Natural killer cell (primary cell): Measurements from ENCODE around the gene PPEF1. TPM values are rescaled to one million over a fixed set of nuclear protein-coding genes. Genes with fewer than 3 reads are reported as not detected.

ENCODE experiments used
- ATAC-seq, 3 donors: fragments of 150-1000 bp in 2 of 3; fragments of 200-7000 bp in 1 of 3; cut with Tn5 transposase; 1 replicate in 1 of 3; 2 replicates in 2 of 3; pipeline ENCODE4 v1.10.0; 2021; ENCODE audit warnings: mild to moderate bottlenecking in 2 of 3, moderate library complexity in 2 of 3
- DNase-seq, 2 donors: peaks; one replicate each; pipeline versions ENCODE4 v3.0.0 to v3.0.0-alpha.2; 2013 to 2021; ENCODE audit warnings: mixed read lengths in 1 of 2
- H3K27ac ChIP-seq: one replicate; pipeline ENCODE4 v1.5.1; 2013; ENCODE audit warnings: mild to moderate bottlenecking, low read length
- H3K27me3 ChIP-seq: one replicate; pipeline ENCODE4 v1.6.1; 2013; ENCODE audit warnings: low read length; ENCODE audit not compliant: control insufficient read depth, insufficient read depth
- H3K36me3 ChIP-seq: one replicate; pipeline ENCODE4 v1.6.1; 2013; ENCODE audit warnings: low read length; ENCODE audit not compliant: control insufficient read depth, insufficient read depth
- H3K4me1 ChIP-seq: one replicate; pipeline ENCODE4 v1.6.1; 2013; ENCODE audit warnings: low read length; ENCODE audit not compliant: control insufficient read depth, insufficient read depth
- H3K4me3 ChIP-seq: one replicate; pipeline ENCODE4 v1.5.1; 2013; ENCODE audit warnings: low read length
- H3K9me3 ChIP-seq: one replicate; pipeline ENCODE4 v1.6.1; 2013; ENCODE audit warnings: low read length; ENCODE audit not compliant: control insufficient read depth, insufficient read depth
- H3K27ac Mint-ChIP-seq, 2 donors: one replicate each; pipeline ENCODE4 v1.8.0; 2022; ENCODE audit warnings: mild to moderate bottlenecking in 2 of 2, mixed read lengths in 2 of 2, moderate library complexity in 1 of 2
- H3K27me3 Mint-ChIP-seq, 2 donors: one replicate each; pipeline ENCODE4 v1.8.0; 2022; ENCODE audit warnings: low read depth in 2 of 2, mixed read lengths in 2 of 2
- H3K36me3 Mint-ChIP-seq: one replicate; pipeline ENCODE4 v1.8.0; 2022; ENCODE audit warnings: mixed read lengths
- H3K4me1 Mint-ChIP-seq, 2 donors: one replicate each; pipeline ENCODE4 v1.8.0; 2022; ENCODE audit warnings: mixed read lengths in 2 of 2
- H3K4me3 Mint-ChIP-seq: one replicate; pipeline ENCODE4 v1.8.0; 2022; ENCODE audit warnings: mild to moderate bottlenecking, moderate library complexity, mixed read lengths
- H3K9me3 Mint-ChIP-seq, 2 donors: one replicate each; pipeline ENCODE4 v1.8.0; 2022; ENCODE audit warnings: mixed read lengths in 2 of 2
- WGBS: methylation state at CpG from one replicate; pipeline ENCODE4 v1.1.7; 2013; ENCODE audit warnings: missing lambda C conversion rate; ENCODE audit not compliant: insufficient coverage; 5-methylcytosine and 5-hydroxymethylcytosine counted together
- intact Hi-C: fragments of 100-400 bp; cut with micrococcal nuclease; formaldehyde crosslinking; loops from one replicate; pipeline ENCODE4 v1.14.2; 2022
- total RNA-seq, 4 donors: library from RNA; stranded (reverse); fragments of 120-200 nt in 1 of 4; gene quantifications; one replicate each; pipeline versions ENCODE4 v1.2.3 to v1.2.4, GENCODE V29; 2013 to 2022
- TF ChIP-seq, protein P1 (sequence below): fragments of 200-600 bp; IDR thresholded peaks from one replicate; pipeline ENCODE4 v1.8.0; 2022; ENCODE audit warnings: antibody characterized with exemption

PPEF1 gene
- total RNA-seq, 3 donors from 2014 or later (not counting 1 experiment from before 2014, with no cell fraction given), result 0.49 to 1.9 TPM; not detected in 1

DNA sequence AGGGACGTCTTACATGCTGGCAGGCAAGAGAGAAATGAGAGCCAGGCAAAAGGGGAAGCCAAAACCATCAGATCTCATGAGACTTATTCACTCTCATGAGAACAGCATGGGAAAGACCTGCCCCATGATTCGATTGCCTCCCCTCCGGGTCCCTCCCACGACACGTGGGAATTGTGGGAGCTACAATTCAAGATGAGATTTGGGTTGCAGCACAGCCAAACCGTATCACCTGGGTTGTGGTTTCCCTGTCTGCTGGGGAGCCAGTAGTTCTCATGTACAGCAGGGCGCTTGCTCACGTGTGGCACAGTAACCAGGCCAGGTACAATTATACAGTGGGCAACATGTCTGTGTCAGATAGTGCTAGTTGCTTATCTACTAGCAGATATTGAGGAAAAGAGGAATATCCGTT, 24.5 kb upstream of the PPEF1 start:
- Mint-ChIP-seq H3K36me3 (no peaks in the 10 kb centered on the region), H3K9me3 (no peaks in the 10 kb centered on the region), H3K27ac (no peak overlapping the region), H3K27me3 (peaks cover 3 to 5% of the 10 kb centered on the region in 2 donors), H3K4me3 (no peak overlapping the region), H3K4me1 (peaks cover 0 to 6% of the 10 kb centered on the region in 2 donors)
- Histone ChIP-seq H3K4me3 (no peak overlapping the region), H3K27ac (no peak overlapping the region), H3K36me3 (no peaks in the 10 kb centered on the region), H3K4me1 (no peaks in the 10 kb centered on the region), H3K9me3 (no peaks in the 10 kb centered on the region), H3K27me3 (no peaks in the 10 kb centered on the region)
- WGBS, result 58% methylated on average over 7 of the region's 9 CpGs
- no peak for ATAC-seq
- DNase-seq, result no peak
- TF ChIP-seq, protein P1, sequence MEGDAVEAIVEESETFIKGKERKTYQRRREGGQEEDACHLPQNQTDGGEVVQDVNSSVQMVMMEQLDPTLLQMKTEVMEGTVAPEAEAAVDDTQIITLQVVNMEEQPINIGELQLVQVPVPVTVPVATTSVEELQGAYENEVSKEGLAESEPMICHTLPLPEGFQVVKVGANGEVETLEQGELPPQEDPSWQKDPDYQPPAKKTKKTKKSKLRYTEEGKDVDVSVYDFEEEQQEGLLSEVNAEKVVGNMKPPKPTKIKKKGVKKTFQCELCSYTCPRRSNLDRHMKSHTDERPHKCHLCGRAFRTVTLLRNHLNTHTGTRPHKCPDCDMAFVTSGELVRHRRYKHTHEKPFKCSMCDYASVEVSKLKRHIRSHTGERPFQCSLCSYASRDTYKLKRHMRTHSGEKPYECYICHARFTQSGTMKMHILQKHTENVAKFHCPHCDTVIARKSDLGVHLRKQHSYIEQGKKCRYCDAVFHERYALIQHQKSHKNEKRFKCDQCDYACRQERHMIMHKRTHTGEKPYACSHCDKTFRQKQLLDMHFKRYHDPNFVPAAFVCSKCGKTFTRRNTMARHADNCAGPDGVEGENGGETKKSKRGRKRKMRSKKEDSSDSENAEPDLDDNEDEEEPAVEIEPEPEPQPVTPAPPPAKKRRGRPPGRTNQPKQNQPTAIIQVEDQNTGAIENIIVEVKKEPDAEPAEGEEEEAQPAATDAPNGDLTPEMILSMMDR, result no peak
- intact Hi-C loops, result no loop called here

DNA sequence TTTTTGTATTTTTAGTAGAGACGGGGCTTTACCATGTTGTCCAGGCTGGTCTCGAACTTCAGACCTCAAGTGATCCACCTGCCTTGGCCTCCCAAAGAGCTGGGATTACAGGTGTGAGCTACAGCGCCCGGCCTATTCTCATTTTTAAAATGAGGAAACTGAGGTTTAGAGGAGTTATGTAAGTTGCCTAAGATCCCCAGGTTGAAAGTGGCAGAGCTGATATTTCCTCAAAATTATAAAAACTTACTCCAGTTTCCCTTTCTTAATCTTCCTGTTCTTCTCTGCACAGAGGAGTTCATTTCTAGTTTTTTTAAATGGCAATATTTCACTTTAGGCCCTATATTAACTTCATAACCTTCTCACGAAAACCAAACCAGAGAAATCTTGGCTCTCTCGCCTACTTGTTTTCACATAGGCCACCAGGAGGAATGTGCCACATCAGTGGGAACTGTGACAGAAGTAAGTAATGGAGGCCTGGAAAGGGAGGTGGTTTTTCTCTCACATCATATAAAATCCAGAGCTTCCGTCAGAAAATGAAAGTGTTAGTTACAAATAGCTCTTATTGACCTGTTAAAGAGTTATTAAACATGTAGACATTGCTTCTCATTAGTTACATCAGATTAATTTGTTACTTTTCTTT, 19.5 kb upstream of the PPEF1 start:
- no peaks in the 10 kb centered on the region for H3K36me3 Mint-ChIP-seq
- Histone ChIP-seq H3K4me1 (no peaks in the 10 kb centered on the region), H3K4me3 (no peak overlapping the region), H3K27ac (no peak overlapping the region), H3K36me3 (no peaks in the 10 kb centered on the region), H3K9me3 (no peaks in the 10 kb centered on the region), H3K27me3 (no peaks in the 10 kb centered on the region)
- TF ChIP-seq, protein P1, result no peak
- WGBS, result 88% methylated on average over 4 of the region's 7 CpGs
- peaks cover 0 to 3% of the 10 kb centered on the region in 2 donors for H3K27me3 Mint-ChIP-seq
- H3K27ac Mint-ChIP-seq, result no peak overlapping the region
- H3K4me1 Mint-ChIP-seq, result no peaks in the 10 kb centered on the region
- no peak for ATAC-seq
- no peak overlapping the region for H3K4me3 Mint-ChIP-seq
- intact Hi-C loops, result no loop called here
- no peaks in the 10 kb centered on the region for H3K9me3 Mint-ChIP-seq
- no peak for DNase-seq

- H3K27me3 ChIP-seq, result no peaks in the 10 kb centered on the region
- H3K4me3 Mint-ChIP-seq, result no peak overlapping the region
- intact Hi-C loops, result no loop called here
Observed at GRCh38 chrX:18691431-18691830, 16.0 kb upstream of the PPEF1 start.

More at GRCh38 chrX:18691431-18691830, 16.0 kb upstream of the PPEF1 start:
- TF ChIP-seq, protein P1, result no peak
- H3K27me3 Mint-ChIP-seq, result peaks cover 3 to 9% of the 10 kb centered on the region in 2 donors
- H3K27ac Mint-ChIP-seq, result no peak overlapping the region
- Histone ChIP-seq H3K27ac (no peak overlapping the region), H3K9me3 (no peaks in the 10 kb centered on the region), H3K4me1 (no peaks in the 10 kb centered on the region), H3K36me3 (no peaks in the 10 kb centered on the region), H3K4me3 (no peak overlapping the region)
- WGBS, result no CpG with 5 or more reads among the region's 1 CpG
- DNase-seq (no peak), ATAC-seq (no peak)
- H3K4me1 Mint-ChIP-seq, result no peaks in the 10 kb centered on the region
- H3K36me3 Mint-ChIP-seq, result no peaks in the 10 kb centered on the region
- H3K9me3 Mint-ChIP-seq, result no peaks in the 10 kb centered on the region
